OCI-LY1 (cell line): ENCODE data around the gene SPIN2A.
"Not testable (repeated sequence)": the region's sequence is repeated elsewhere in the genome, so short reads cannot be mapped to it uniquely, and the experiment has no call there.

Experiments
- H2AFZ ChIP-seq: fragments of 200-600 bp; sonication (generic), shearing (Covaris generic); 2 replicates; pipeline ENCODE4 v1.6.0; 2014; ENCODE audit warnings: antibody characterized with exemption, mild to moderate bottlenecking, low read length
- H3F3A ChIP-seq: fragments of 200-600 bp; sonication (generic), shearing (Covaris generic); 2 replicates; pipeline ENCODE4 v1.6.0; 2014; ENCODE audit warnings: mild to moderate bottlenecking, antibody characterized with exemption, low read length, moderate library complexity; ENCODE audit not compliant: insufficient read depth
- H3K27ac ChIP-seq: fragments of 200-600 bp; sonication (generic); 2 replicates; pipeline ENCODE4 v1.5.1; 2014; ENCODE audit warnings: low read length, mixed run types, mild to moderate bottlenecking, low read depth; ENCODE audit not compliant: poor library complexity, severe bottlenecking
- H3K27me3 ChIP-seq: fragments of 200-600 bp; sonication (generic); 2 replicates; pipeline ENCODE4 v1.6.0; 2014; ENCODE audit warnings: antibody characterized with exemption, mild to moderate bottlenecking, low read length, moderate library complexity; ENCODE audit not compliant: insufficient read depth
- H3K36me3 ChIP-seq: fragments of 200-600 bp; sonication (generic); 2 replicates; pipeline ENCODE4 v1.6.1; 2014; ENCODE audit warnings: mild to moderate bottlenecking, antibody characterized with exemption, low read length, moderate library complexity, mixed read lengths; ENCODE audit not compliant: insufficient read depth
- H3K4me1 ChIP-seq: fragments of 200-600 bp; sonication (generic); 2 replicates; pipeline ENCODE4 v1.5.1; 2014; ENCODE audit warnings: mild to moderate bottlenecking, low read length, moderate library complexity; ENCODE audit not compliant: insufficient read depth, severe bottlenecking
- H3K4me2 ChIP-seq: fragments of 200-600 bp; sonication (generic), shearing (Covaris generic); 2 replicates; pipeline ENCODE4 v1.6.1; 2014; ENCODE audit warnings: low read length
- H3K4me3 ChIP-seq: fragments of 200-600 bp; sonication (generic); 2 replicates; pipeline ENCODE4 v1.5.1; 2014; ENCODE audit warnings: low read length, low read depth, mild to moderate bottlenecking, mixed read lengths; ENCODE audit not compliant: poor library complexity, severe bottlenecking
- H3K79me2 ChIP-seq: fragments of 200-600 bp; shearing (Covaris generic); 2 replicates; pipeline ENCODE4 v1.6.1; 2016; ENCODE audit warnings: mixed run types, low read length, mixed read lengths; ENCODE audit not compliant: insufficient read depth
- H3K9ac ChIP-seq: fragments of 200-600 bp; sonication (generic), shearing (Covaris generic); 2 replicates; pipeline ENCODE4 v1.6.1; 2014; ENCODE audit warnings: mild to moderate bottlenecking, low read length, mixed read lengths
- H3K9me2 ChIP-seq: fragments of 200-600 bp; sonication (generic), shearing (Covaris generic); 2 replicates; pipeline ENCODE4 v1.6.1; 2014; ENCODE audit warnings: low read depth, mild to moderate bottlenecking, low read length, mixed read lengths
- H3K9me3 ChIP-seq: fragments of 200-600 bp; shearing (Covaris generic); 2 replicates; pipeline ENCODE4 v1.6.1; 2014; ENCODE audit warnings: low read length, mixed read lengths
- H4K20me1 ChIP-seq: fragments of 200-600 bp; sonication (generic), shearing (Covaris generic); 2 replicates; pipeline ENCODE4 v1.6.0; 2016; ENCODE audit warnings: mild to moderate bottlenecking, low read length; ENCODE audit not compliant: insufficient read depth
- EZH2 ChIP-seq: fragments of 200-600 bp; sonication (generic), shearing (Covaris generic); IDR thresholded peaks from 2 replicates; pipeline ENCODE4 v1.8.0; 2017; ENCODE audit warnings: borderline replicate concordance, mixed run types, mild to moderate bottlenecking, antibody characterized with exemption, low read length, moderate library complexity, mixed read lengths
- TF ChIP-seq, protein P1 (sequence below): fragments of 200-600 bp; sonication (generic), shearing (Covaris generic); IDR thresholded peaks from 2 replicates; pipeline ENCODE4 v1.5.1; 2017; ENCODE audit warnings: mild to moderate bottlenecking, antibody characterized with exemption, low read length, moderate library complexity, mixed read lengths

SPIN2A gene

DNA sequence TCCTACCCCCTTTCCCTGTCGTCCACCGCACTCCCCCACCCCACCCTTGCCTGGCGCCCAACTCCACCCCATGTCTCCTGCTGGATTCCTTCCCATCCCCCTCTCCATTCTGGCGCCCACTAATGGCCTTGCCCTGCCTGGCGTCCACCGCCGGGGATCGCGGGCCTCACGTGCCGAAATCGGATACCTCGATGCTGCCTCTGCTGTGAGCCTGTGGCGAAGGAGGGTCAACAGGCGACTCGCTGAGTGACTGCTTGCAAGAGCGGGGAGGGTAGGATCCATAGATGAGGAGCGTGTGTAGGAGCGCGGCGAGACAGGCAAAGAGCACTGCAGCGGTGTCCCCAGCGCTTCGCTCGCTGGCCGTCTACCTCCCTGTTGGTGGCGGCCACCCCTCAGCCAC, at the start of gene SPIN2A:
TSS of gene SPIN2A (minus strand) at position 325 of the 400 bp plus-strand sequence. CDS start 800 bp downstream, outside the sequence.
- not testable (repeated sequence) for H3F3A ChIP-seq, H3K27me3 ChIP-seq, H3K4me2 ChIP-seq

DNA sequence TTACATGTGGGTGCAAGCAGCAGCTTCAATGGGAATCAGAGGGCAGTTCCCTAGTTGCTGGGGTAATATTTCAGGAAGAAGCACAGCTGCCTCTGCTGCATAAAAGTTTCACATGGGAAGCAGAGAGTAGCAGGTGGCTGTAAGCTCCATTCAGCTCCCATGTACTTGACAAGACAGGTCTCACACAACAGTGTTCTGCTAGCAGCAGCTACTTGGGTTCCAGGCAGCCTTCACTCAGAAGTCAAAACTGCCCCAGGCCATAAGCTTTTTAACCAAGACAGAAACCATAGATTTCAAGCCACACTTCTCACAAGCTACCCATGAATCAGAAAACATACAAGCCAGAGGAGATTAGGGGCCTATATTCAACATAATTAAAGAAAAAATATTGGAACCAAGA, 41.4 kb upstream of the SPIN2A start:
- H3K9ac ChIP-seq, result no peak overlapping the region
- no peaks in the 10 kb centered on the region for H3F3A ChIP-seq
- H3K27me3 ChIP-seq, result no peaks in the 10 kb centered on the region
- H3K4me1 ChIP-seq, result no peaks in the 10 kb centered on the region
- H3K9me2 ChIP-seq, result no peaks in the 10 kb centered on the region
- H3K9me3 ChIP-seq, result no peaks in the 10 kb centered on the region
- no peak overlapping the region for H3K27ac ChIP-seq
- no peaks in the 10 kb centered on the region for H3K36me3 ChIP-seq
- H3K4me3 ChIP-seq, result no peak overlapping the region
- no peak overlapping the region for H3K4me2 ChIP-seq
- no peaks in the 10 kb centered on the region for H3K79me2 ChIP-seq
- no peak for TF ChIP-seq EZH2
- TF ChIP-seq, protein P1, sequence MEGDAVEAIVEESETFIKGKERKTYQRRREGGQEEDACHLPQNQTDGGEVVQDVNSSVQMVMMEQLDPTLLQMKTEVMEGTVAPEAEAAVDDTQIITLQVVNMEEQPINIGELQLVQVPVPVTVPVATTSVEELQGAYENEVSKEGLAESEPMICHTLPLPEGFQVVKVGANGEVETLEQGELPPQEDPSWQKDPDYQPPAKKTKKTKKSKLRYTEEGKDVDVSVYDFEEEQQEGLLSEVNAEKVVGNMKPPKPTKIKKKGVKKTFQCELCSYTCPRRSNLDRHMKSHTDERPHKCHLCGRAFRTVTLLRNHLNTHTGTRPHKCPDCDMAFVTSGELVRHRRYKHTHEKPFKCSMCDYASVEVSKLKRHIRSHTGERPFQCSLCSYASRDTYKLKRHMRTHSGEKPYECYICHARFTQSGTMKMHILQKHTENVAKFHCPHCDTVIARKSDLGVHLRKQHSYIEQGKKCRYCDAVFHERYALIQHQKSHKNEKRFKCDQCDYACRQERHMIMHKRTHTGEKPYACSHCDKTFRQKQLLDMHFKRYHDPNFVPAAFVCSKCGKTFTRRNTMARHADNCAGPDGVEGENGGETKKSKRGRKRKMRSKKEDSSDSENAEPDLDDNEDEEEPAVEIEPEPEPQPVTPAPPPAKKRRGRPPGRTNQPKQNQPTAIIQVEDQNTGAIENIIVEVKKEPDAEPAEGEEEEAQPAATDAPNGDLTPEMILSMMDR, result no peak
- H4K20me1 ChIP-seq, result no peaks in the 10 kb centered on the region
- no peak overlapping the region for H2AFZ ChIP-seq

More for the DNA sequence above, at the start of gene SPIN2A:
- H3K27ac ChIP-seq, H3K36me3 ChIP-seq, H2AFZ ChIP-seq, H3K9me2 ChIP-seq, H4K20me1 ChIP-seq, H3K9me3 ChIP-seq, H3K9ac ChIP-seq, H3K4me3 ChIP-seq, H3K4me1 ChIP-seq, H3K79me2 ChIP-seq: not testable (repeated sequence)

DNA sequence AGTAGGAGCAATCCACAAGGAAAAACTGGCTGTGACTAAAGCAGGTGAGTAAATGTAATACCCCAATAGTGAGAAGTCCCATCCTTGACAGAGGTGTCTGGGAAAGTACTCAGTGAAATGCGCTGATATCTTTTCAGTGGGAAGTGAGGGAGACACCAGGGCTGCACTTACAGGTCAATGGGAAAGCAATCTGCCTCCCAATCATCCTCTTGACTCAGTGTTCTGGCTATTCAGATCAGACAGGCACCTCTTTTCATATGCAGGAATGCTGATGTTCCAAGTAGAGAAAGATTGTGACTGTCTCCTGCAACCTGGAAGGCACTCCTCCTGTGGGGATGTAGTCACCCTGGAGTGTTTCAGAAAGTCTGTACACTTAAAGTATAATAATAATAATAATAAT, 39.9 kb upstream of the SPIN2A start:
- H3K27me3 ChIP-seq, result no peaks in the 10 kb centered on the region
- TF ChIP-seq, protein P1, result no peak
- TF ChIP-seq EZH2, result no peak
- H3K9me3 ChIP-seq, result no peaks in the 10 kb centered on the region
- no peak overlapping the region for H3K9ac ChIP-seq
- no peaks in the 10 kb centered on the region for H3K36me3 ChIP-seq
- H3K4me1 ChIP-seq, result no peaks in the 10 kb centered on the region
- H3F3A ChIP-seq, result no peaks in the 10 kb centered on the region
- no peak overlapping the region for H3K4me3 ChIP-seq
- H4K20me1 ChIP-seq, result no peaks in the 10 kb centered on the region
- H3K4me2 ChIP-seq, result no peak overlapping the region
- no peaks in the 10 kb centered on the region for H3K9me2 ChIP-seq
- H3K27ac ChIP-seq, result no peak overlapping the region
- no peaks in the 10 kb centered on the region for H3K79me2 ChIP-seq
- no peak overlapping the region for H2AFZ ChIP-seq

DNA sequence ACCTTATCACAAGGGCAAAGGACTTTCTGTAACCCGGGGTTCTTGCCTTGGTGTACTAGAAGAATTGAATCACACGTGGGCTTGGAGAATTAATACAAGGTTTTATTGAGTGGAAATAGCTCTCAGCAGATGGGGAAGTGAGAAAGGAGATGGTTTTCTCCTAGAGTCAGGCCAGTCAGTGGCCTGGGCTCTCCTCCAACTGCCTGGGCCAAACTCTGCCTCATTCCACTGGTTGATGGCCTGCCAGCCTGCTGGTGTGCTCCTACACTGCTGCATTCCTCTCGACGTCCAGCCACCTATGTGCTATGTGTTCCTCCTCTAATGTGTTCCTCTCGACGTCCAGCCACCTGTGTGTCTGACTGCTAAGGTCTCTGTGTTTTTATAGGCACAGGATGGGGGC, 35.3 kb upstream of the SPIN2A start:
- Histone ChIP-seq H3K27ac (no peak overlapping the region), H3F3A (no peaks in the 10 kb centered on the region), H3K9me3 (no peaks in the 10 kb centered on the region), H3K36me3 (no peaks in the 10 kb centered on the region), H2AFZ (no peak overlapping the region), H3K4me3 (no peak overlapping the region), H3K9me2 (no peaks in the 10 kb centered on the region), H3K79me2 (no peaks in the 10 kb centered on the region), H3K4me1 (no peaks in the 10 kb centered on the region), H3K4me2 (no peak overlapping the region), H3K9ac (no peak overlapping the region), H4K20me1 (no peaks in the 10 kb centered on the region), H3K27me3 (no peaks in the 10 kb centered on the region)
- TF ChIP-seq, protein P1, result no peak
